GM10248 (cell line): ENCODE results near the gene ME1.
"Not testable (repeated sequence)": the region's sequence is repeated elsewhere in the genome, so short reads cannot be mapped to it uniquely, and the experiment has no call there.

Experiments
- CTCF ChIA-PET: fragments of 300-600 bp; sonication (Branson Sonifier 250); formaldehyde crosslinking; extraction: SDS; loops from one replicate; lab custom pipeline; 2021; ENCODE audit warnings: antibody characterized with exemption; lab: Yijun Ruan, JAX
- POLR2A ChIA-PET: fragments of 350-650 bp; sonication (Branson Sonifier 250); formaldehyde crosslinking; extraction: SDS; loops from one replicate; lab custom pipeline; 2020; ENCODE audit warnings: antibody characterized with exemption; lab: Yijun Ruan, JAX
- DNase-seq: peaks from one replicate; pipeline ENCODE4 v3.0.0; 2012; ENCODE audit errors: extremely low spot score
- CTCF ChIP-seq: IDR thresholded peaks from 2 replicates; pipeline ENCODE4 v1.5.1; 2012; ENCODE audit warnings: mild to moderate bottlenecking, low read depth; ENCODE audit errors: extremely low read depth, missing control alignments, control extremely low read depth

ME1 gene

GRCh38 chr6:83354747-83355146 lies 76.1 kb downstream of the ME1 start:
- ChIA-PET POLR2A (no interaction called here), CTCF (interaction anchor here (1.1 kb wide), 1 partner anchor 10 kb away, joined by 3 read pairs; no protein-coding TSS in a partner anchor)
- no peak for TF ChIP-seq CTCF
- DNase-seq: no peak

- TF ChIP-seq CTCF: no peak
- POLR2A ChIA-PET: no interaction called here
- DNase-seq: no peak
- CTCF ChIA-PET: interaction anchor here (1.0 to 1.3 kb wide), 2 partner anchors 9 to 14 kb away, joined by 3 read pairs; no protein-coding TSS in a partner anchor
Measured at GRCh38 chr6:83352424-83353061, 78.3 kb downstream of the ME1 start.

- ChIA-PET POLR2A (no interaction called here), CTCF (no interaction called here)
- no peak for TF ChIP-seq CTCF
- no peak for DNase-seq
Measured at GRCh38 chr6:83343121-83343520, 87.7 kb downstream of the ME1 start.

GRCh38 chr6:83341765-83342164 lies 89.1 kb downstream of the ME1 start:
- no peak for TF ChIP-seq CTCF
- ChIA-PET CTCF (no interaction called here), POLR2A (no interaction called here)
- DNase-seq: no peak

- CTCF ChIA-PET, POLR2A ChIA-PET: not testable (repeated sequence)
Measured at GRCh38 chr6:83333916-83334315, 96.9 kb downstream of the ME1 start.

GRCh38 chr6:83333500-83333899 lies 97.4 kb downstream of the ME1 start:
- ChIA-PET POLR2A (no interaction called here), CTCF (no interaction called here)
- no peak for TF ChIP-seq CTCF
- no peak for DNase-seq

More at GRCh38 chr6:83333916-83334315, 96.9 kb downstream of the ME1 start:
- not testable (repeated sequence) for DNase-seq

GRCh38 chr6:83314693-83315092 lies 116.2 kb downstream of the ME1 start:
- CTCF ChIA-PET: no interaction called here
- TF ChIP-seq CTCF: no peak
- POLR2A ChIA-PET: no interaction called here
- DNase-seq: no peak
